Activated CD8-positive, alpha-beta memory T cell treated with anti-CD3 and anti-CD28 coated beads, Interleukin-2, amount 50 U/mL, for 4 hours (primary cell): ENCODE results near the gene GALNT2.
A peak's percentile ranks its signal among the peaks of the same experiment; 100 is the strongest.

Experiments used
- DNase-seq: peaks from one replicate; pipeline ENCODE4 v3.0.0-alpha.2; 2020

The GALNT2 gene

GRCh38 chr1:230310381-230311163, 243.5 kb downstream of the GALNT2 start:
- DNase-seq: peak; percentile 69

- no peak for DNase-seq
Observed at GRCh38 chr1:230312676-230313075, 245.6 kb downstream of the GALNT2 start.

- no peak for DNase-seq
Observed at GRCh38 chr1:230313453-230314141, 246.6 kb downstream of the GALNT2 start.

GRCh38 chr1:230314142-230314470, 247.1 kb downstream of the GALNT2 start:
- DNase-seq: no peak

GRCh38 chr1:230315099-230315498, 248.1 kb downstream of the GALNT2 start:
- DNase-seq: no peak

- no peak for DNase-seq
Observed at GRCh38 chr1:230316864-230317745, 250.1 kb downstream of the GALNT2 start.

GRCh38 chr1:230317823-230318819, 251.1 kb downstream of the GALNT2 start:
- DNase-seq: no peak

- DNase-seq: no peak
Observed at GRCh38 chr1:230319014-230319747, 252.1 kb downstream of the GALNT2 start.

GRCh38 chr1:230320804-230321203, 253.8 kb downstream of the GALNT2 start:
- DNase-seq: no peak

- DNase-seq: no peak
Observed at GRCh38 chr1:230321341-230321740, 254.3 kb downstream of the GALNT2 start.

GRCh38 chr1:230321741-230322420, 254.8 kb downstream of the GALNT2 start:
- DNase-seq: no peak

GRCh38 chr1:230322421-230322756, 255.4 kb downstream of the GALNT2 start:
- no peak for DNase-seq

- no peak for DNase-seq
Observed at GRCh38 chr1:230322967-230323547, 256.0 kb downstream of the GALNT2 start.

GRCh38 chr1:230323686-230324085, 256.6 kb downstream of the GALNT2 start:
- DNase-seq: no peak

GRCh38 chr1:230326971-230327891, 260.2 kb downstream of the GALNT2 start:
- no peak for DNase-seq

GRCh38 chr1:230327892-230328284, 260.9 kb downstream of the GALNT2 start:
- DNase-seq: no peak

- DNase-seq: no peak
Observed at GRCh38 chr1:230328342-230329015, 261.4 kb downstream of the GALNT2 start.

- DNase-seq: no peak
Observed at GRCh38 chr1:230330157-230330556, 263.1 kb downstream of the GALNT2 start.
